H1 (cell line): ENCODE data around the gene MUS81. TPM values are rescaled to one million over a fixed set of nuclear protein-coding genes. Genes with fewer than 3 reads are reported as not detected.

ENCODE experiments used
- ASH2L ChIP-seq: fragments of 200-600, 300-600 bp; sonication (generic); IDR thresholded peaks from one replicate; pipeline ENCODE4 v1.7.1; 2017; ENCODE audit warnings: low read length
- BRCA1 ChIP-seq: IDR thresholded peaks from 2 replicates; pipeline ENCODE4 v1.6.1; 2012; ENCODE audit warnings: low read depth, low read length, improper control_type of control experiment
- CHD1 ChIP-seq: IDR thresholded peaks from 2 replicates; pipeline ENCODE4 v1.6.1; 2012; ENCODE audit warnings: low read depth, low read length, improper control_type of control experiment
- EP300 ChIP-seq, 2 experiments: IDR thresholded peaks; 1 replicate in 1 of 2; 2 replicates in 1 of 2; pipeline ENCODE4 v1.6.1; 2011 to 2012; ENCODE audit warnings: low read depth in 2 of 2, low read length in 2 of 2, mild to moderate bottlenecking in 2 of 2, borderline replicate concordance in 1 of 2, inconsistent platforms in 1 of 2, moderate library complexity in 1 of 2
- FOSL1 ChIP-seq: IDR thresholded peaks from 2 replicates; pipeline ENCODE4 v1.6.1; 2011; ENCODE audit warnings: mild to moderate bottlenecking, low read depth, low read length, moderate library complexity; ENCODE audit not compliant: insufficient read depth
- NANOG ChIP-seq: IDR thresholded peaks from 2 replicates; pipeline ENCODE4 v1.6.1; 2011; ENCODE audit warnings: low read length, low read depth, mild to moderate bottlenecking, inconsistent platforms; ENCODE audit not compliant: insufficient read depth, poor library complexity, severe bottlenecking
- SP1 ChIP-seq: IDR thresholded peaks from 2 replicates; pipeline ENCODE4 v1.6.1; 2011; ENCODE audit warnings: low read depth, low read length
- TEAD4 ChIP-seq: IDR thresholded peaks from 2 replicates; pipeline ENCODE4 v1.6.1; 2012; ENCODE audit warnings: low read depth, low read length, inconsistent platforms, mixed read lengths
- polyA plus RNA-seq, 7 experiments: library from polyadenylated mRNA; depleted of rRNA in 3 of 7; stranded (reverse) in 5 of 7; unstranded in 2 of 7; fragments of >200 nt in 5 of 7; fragments of 200-250 nt in 2 of 7; gene quantifications; 1 replicate in 5 of 7; 2 replicates in 1 of 7; 4 replicates in 1 of 7; pipeline versions ENCODE4 v1.2.1 to v1.2.3, GENCODE V29; 2011 to 2013; ENCODE audit warnings: missing spikeins in 2 of 7, mixed read lengths in 2 of 7
- total RNA-seq: library from RNA; stranded (reverse); fragmentation: NEBNext Ultra II Directional; extraction: Animal tissue kit (Norgen Biotek cat#: 25700); gene quantifications from 2 replicates; pipeline ENCODE4 v1.2.1, GENCODE V29; 2021
- TF ChIP-seq, protein P1 (sequence below): fragments of 300-600 bp; sonication (generic); IDR thresholded peaks from 2 replicates; pipeline ENCODE4 v1.7.1; 2012; ENCODE audit warnings: low read length, moderate library complexity, mild to moderate bottlenecking, inconsistent platforms; ENCODE audit not compliant: insufficient replicate concordance
- TF ChIP-seq, protein P2 (sequence below): IDR thresholded peaks from 2 replicates; pipeline ENCODE4 v1.6.1; 2011; ENCODE audit warnings: low read length, improper control_type of control experiment

Gene MUS81
- total and polyA plus RNA-seq, 2 of the 8 experiments (the other 6 are each of a cell fraction or from before 2014, with no cell fraction given) = 30.2 to 31.5 TPM

DNA sequence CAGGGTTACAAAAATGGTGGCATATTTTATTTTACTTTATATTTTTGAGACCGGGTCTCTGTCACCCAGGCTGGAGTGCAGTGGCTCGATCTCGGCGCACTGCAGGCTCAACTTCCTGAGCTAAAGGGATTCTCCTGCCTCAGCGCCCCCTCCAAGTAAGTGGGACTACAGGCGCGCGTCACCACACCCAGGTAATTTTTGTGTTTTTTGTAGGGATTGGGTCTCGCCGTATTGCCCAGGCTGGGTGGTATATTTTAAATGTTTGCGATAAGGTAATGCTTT lies 40.6 kb downstream of the MUS81 start (continued):
- TF ChIP-seq, protein P1, sequence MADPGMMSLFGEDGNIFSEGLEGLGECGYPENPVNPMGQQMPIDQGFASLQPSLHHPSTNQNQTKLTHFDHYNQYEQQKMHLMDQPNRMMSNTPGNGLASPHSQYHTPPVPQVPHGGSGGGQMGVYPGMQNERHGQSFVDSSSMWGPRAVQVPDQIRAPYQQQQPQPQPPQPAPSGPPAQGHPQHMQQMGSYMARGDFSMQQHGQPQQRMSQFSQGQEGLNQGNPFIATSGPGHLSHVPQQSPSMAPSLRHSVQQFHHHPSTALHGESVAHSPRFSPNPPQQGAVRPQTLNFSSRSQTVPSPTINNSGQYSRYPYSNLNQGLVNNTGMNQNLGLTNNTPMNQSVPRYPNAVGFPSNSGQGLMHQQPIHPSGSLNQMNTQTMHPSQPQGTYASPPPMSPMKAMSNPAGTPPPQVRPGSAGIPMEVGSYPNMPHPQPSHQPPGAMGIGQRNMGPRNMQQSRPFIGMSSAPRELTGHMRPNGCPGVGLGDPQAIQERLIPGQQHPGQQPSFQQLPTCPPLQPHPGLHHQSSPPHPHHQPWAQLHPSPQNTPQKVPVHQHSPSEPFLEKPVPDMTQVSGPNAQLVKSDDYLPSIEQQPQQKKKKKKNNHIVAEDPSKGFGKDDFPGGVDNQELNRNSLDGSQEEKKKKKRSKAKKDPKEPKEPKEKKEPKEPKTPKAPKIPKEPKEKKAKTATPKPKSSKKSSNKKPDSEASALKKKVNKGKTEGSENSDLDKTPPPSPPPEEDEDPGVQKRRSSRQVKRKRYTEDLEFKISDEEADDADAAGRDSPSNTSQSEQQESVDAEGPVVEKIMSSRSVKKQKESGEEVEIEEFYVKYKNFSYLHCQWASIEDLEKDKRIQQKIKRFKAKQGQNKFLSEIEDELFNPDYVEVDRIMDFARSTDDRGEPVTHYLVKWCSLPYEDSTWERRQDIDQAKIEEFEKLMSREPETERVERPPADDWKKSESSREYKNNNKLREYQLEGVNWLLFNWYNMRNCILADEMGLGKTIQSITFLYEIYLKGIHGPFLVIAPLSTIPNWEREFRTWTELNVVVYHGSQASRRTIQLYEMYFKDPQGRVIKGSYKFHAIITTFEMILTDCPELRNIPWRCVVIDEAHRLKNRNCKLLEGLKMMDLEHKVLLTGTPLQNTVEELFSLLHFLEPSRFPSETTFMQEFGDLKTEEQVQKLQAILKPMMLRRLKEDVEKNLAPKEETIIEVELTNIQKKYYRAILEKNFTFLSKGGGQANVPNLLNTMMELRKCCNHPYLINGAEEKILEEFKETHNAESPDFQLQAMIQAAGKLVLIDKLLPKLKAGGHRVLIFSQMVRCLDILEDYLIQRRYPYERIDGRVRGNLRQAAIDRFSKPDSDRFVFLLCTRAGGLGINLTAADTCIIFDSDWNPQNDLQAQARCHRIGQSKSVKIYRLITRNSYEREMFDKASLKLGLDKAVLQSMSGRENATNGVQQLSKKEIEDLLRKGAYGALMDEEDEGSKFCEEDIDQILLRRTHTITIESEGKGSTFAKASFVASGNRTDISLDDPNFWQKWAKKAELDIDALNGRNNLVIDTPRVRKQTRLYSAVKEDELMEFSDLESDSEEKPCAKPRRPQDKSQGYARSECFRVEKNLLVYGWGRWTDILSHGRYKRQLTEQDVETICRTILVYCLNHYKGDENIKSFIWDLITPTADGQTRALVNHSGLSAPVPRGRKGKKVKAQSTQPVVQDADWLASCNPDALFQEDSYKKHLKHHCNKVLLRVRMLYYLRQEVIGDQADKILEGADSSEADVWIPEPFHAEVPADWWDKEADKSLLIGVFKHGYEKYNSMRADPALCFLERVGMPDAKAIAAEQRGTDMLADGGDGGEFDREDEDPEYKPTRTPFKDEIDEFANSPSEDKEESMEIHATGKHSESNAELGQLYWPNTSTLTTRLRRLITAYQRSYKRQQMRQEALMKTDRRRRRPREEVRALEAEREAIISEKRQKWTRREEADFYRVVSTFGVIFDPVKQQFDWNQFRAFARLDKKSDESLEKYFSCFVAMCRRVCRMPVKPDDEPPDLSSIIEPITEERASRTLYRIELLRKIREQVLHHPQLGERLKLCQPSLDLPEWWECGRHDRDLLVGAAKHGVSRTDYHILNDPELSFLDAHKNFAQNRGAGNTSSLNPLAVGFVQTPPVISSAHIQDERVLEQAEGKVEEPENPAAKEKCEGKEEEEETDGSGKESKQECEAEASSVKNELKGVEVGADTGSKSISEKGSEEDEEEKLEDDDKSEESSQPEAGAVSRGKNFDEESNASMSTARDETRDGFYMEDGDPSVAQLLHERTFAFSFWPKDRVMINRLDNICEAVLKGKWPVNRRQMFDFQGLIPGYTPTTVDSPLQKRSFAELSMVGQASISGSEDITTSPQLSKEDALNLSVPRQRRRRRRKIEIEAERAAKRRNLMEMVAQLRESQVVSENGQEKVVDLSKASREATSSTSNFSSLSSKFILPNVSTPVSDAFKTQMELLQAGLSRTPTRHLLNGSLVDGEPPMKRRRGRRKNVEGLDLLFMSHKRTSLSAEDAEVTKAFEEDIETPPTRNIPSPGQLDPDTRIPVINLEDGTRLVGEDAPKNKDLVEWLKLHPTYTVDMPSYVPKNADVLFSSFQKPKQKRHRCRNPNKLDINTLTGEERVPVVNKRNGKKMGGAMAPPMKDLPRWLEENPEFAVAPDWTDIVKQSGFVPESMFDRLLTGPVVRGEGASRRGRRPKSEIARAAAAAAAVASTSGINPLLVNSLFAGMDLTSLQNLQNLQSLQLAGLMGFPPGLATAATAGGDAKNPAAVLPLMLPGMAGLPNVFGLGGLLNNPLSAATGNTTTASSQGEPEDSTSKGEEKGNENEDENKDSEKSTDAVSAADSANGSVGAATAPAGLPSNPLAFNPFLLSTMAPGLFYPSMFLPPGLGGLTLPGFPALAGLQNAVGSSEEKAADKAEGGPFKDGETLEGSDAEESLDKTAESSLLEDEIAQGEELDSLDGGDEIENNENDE = no peak
- TF ChIP-seq ASH2L (no peak), CHD1 (no peak), EP300 (IDR thresholded peaks at IDR 0.05; ENCODE audit: borderline replicate concordance in 1 of 2, low read depth in 2 of 2, low read length in 2 of 2) (no peak), BRCA1 (no peak), TEAD4 (no peak), SP1 (no peak), NANOG (no peak), FOSL1 (no peak)
- TF ChIP-seq, protein P2, sequence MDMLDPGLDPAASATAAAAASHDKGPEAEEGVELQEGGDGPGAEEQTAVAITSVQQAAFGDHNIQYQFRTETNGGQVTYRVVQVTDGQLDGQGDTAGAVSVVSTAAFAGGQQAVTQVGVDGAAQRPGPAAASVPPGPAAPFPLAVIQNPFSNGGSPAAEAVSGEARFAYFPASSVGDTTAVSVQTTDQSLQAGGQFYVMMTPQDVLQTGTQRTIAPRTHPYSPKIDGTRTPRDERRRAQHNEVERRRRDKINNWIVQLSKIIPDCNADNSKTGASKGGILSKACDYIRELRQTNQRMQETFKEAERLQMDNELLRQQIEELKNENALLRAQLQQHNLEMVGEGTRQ = no peak
